Ovary (tissue), 3 donors: Measurements from ENCODE around the gene MILR1.

Source experiments
- CTCF ChIP-seq, 3 donors: fragments of 450-650 bp in 2 of 3; fragments of 200-600 bp in 1 of 3; IDR thresholded peaks; one replicate each; pipeline versions ENCODE4 v1.5.1 to v1.8.0; 2016 to 2022; ENCODE audit warnings: antibody characterized with exemption in 3 of 3, mild to moderate bottlenecking in 1 of 3
- EP300 ChIP-seq: sonication (generic); formaldehyde crosslinking; IDR thresholded peaks from one replicate; pipeline ENCODE4 v1.6.1; 2017; ENCODE audit warnings: antibody characterized with exemption
- POLR2A ChIP-seq: fragments of 450-650 bp; IDR thresholded peaks from one replicate; pipeline ENCODE4 v1.6.1; 2017; ENCODE audit warnings: antibody characterized with exemption, mild to moderate bottlenecking, moderate library complexity
- donor health status: DM: no; HTN: no; CAD: no.

GRCh38 chr17:64484380-64484779 is 35.5 kb downstream of the MILR1 start:
- TF ChIP-seq CTCF (IDR thresholded peaks at IDR 0.05) (no peak), EP300 (no peak), POLR2A (no peak)
